Lower leg skin (tissue), 3 donors: ENCODE results near the gene POLR3G.

ENCODE experiments used
- CTCF ChIP-seq, 3 donors: fragments of 450-650 bp; IDR thresholded peaks; one replicate each; pipeline ENCODE4 v1.5.1; 2016; ENCODE audit warnings: antibody characterized with exemption in 3 of 3, mild to moderate bottlenecking in 3 of 3, moderate library complexity in 2 of 3
- POLR2A ChIP-seq, 2 donors: fragments of 450-650 bp; IDR thresholded peaks; one replicate each; pipeline ENCODE4 v1.6.1; 2016 to 2017; ENCODE audit warnings: antibody characterized with exemption in 2 of 2, mild to moderate bottlenecking in 1 of 2, moderate library complexity in 1 of 2

- no peak for TF ChIP-seq CTCF (IDR thresholded peaks at IDR 0.05)
- TF ChIP-seq POLR2A (IDR thresholded peaks at IDR 0.05): no peak
These were observed 34.0 kb upstream of the POLR3G start for GRCh38 chr5:90440644-90441043.
